Measurements from ENCODE around the gene GJC2. TPM values are rescaled to one million over a fixed set of nuclear protein-coding genes. Genes with fewer than 3 reads are reported as not detected.

The GJC2 gene
- polyA plus RNA-seq, 3 donors = 0.15 TPM; not detected in 2

GRCh38 chr1:228175316-228176023 is 25.7 kb downstream of the GJC2 start:
- Mint-ChIP-seq H3K9me3 (no peaks in the 10 kb centered on the region), H3K27ac (peak overlapping the region in 2 of 7 donors; percentile 25 to 58), H3K4me1 (peaks cover 22% of the 10 kb centered on the region), H3K4me3 (no peak overlapping the region), H3K36me3 (peaks cover 0 to 3% of the 10 kb centered on the region in 2 donors), H3K27me3 (ENCODE audit: low read depth in 3 of 3) (peaks cover 0 to 4% (median 0%) of the 10 kb centered on the region in 3 donors)
- 90% methylated on average over 17 of the region's 18 CpGs for WGBS (ENCODE audit: insufficient coverage)
- no peak overlapping the region for H3K27ac ChIP-seq (ENCODE audit: low read depth in 1 of 2, low read length in 2 of 2)
- no peak overlapping the region for H2AFZ ChIP-seq (ENCODE audit: insufficient read depth, low read depth, low read length, poor library complexity, severe bottlenecking)
- no peak overlapping the region for H3K4me3 ChIP-seq (replicated peaks in 1 of 3; ENCODE audit: low read depth in 2 of 3, low read length in 3 of 3)
- no peak for DNase-seq
- peaks cover 3% of the 10 kb centered on the region for H3K79me2 ChIP-seq (ENCODE audit: insufficient read depth, low read length)
- H4K20me1 ChIP-seq (ENCODE audit: insufficient read depth, low read length) = no peaks in the 10 kb centered on the region
- no peak for TF ChIP-seq CTCF (IDR thresholded peaks at IDR 0.05)
- no peaks in the 10 kb centered on the region for H3K27me3 ChIP-seq (ENCODE audit: control insufficient read depth in 2 of 2, insufficient read depth in 2 of 2, low read length in 2 of 2)
- H3K4me1 ChIP-seq (ENCODE audit: control insufficient read depth in 1 of 2, insufficient read depth in 2 of 2, low read length in 2 of 2) = peaks cover 19 to 20% of the 10 kb centered on the region in 2 donors
- intact Hi-C loops (cut with micrococcal nuclease) = no loop called here
- peaks cover 0 to 7% of the 10 kb centered on the region in 2 donors for H3K9me3 ChIP-seq (replicated peaks in 1 of 2; ENCODE audit: control insufficient read depth in 1 of 2, insufficient read depth in 1 of 2, low read length in 2 of 2)
- H3K9ac ChIP-seq (ENCODE audit: insufficient read depth, low read length, poor library complexity, severe bottlenecking) = no peak overlapping the region
- H3K4me2 ChIP-seq (replicated peaks; ENCODE audit: extremely low read depth, low read length, poor library complexity, severe bottlenecking) = no peak overlapping the region
- H3K36me3 ChIP-seq (replicated peaks in 1 of 2; ENCODE audit: control insufficient read depth in 1 of 2, insufficient read depth in 2 of 2, low read length in 2 of 2) = peaks cover 0 to 10% of the 10 kb centered on the region in 2 donors

GRCh38 chr1:228176024-228176395 is 26.3 kb downstream of the GJC2 start:
- DNase-seq = no peak
- TF ChIP-seq CTCF (IDR thresholded peaks at IDR 0.05) = no peak
- Mint-ChIP-seq H3K4me1 (peaks cover 22% of the 10 kb centered on the region), H3K27me3 (ENCODE audit: low read depth in 3 of 3) (peaks cover 0 to 4% (median 0%) of the 10 kb centered on the region in 3 donors), H3K9me3 (no peaks in the 10 kb centered on the region), H3K36me3 (peaks cover 0 to 3% of the 10 kb centered on the region in 2 donors), H3K27ac (peak overlapping the region in 1 of 7 donors; percentile 24), H3K4me3 (no peak overlapping the region)
- no peak overlapping the region for H2AFZ ChIP-seq (ENCODE audit: insufficient read depth, low read depth, low read length, poor library complexity, severe bottlenecking)
- H3K27ac ChIP-seq (ENCODE audit: low read depth in 1 of 2, low read length in 2 of 2) = no peak overlapping the region
- no peak overlapping the region for H3K4me2 ChIP-seq (replicated peaks; ENCODE audit: extremely low read depth, low read length, poor library complexity, severe bottlenecking)
- peaks cover 19 to 20% of the 10 kb centered on the region in 2 donors for H3K4me1 ChIP-seq (ENCODE audit: control insufficient read depth in 1 of 2, insufficient read depth in 2 of 2, low read length in 2 of 2)
- peaks cover 3% of the 10 kb centered on the region for H3K79me2 ChIP-seq (ENCODE audit: insufficient read depth, low read length)
- WGBS (ENCODE audit: insufficient coverage) = no CpG with 5 or more reads among the region's 4 CpGs
- no peak overlapping the region for H3K9ac ChIP-seq (ENCODE audit: insufficient read depth, low read length, poor library complexity, severe bottlenecking)
- no peaks in the 10 kb centered on the region for H3K27me3 ChIP-seq (ENCODE audit: control insufficient read depth in 2 of 2, insufficient read depth in 2 of 2, low read length in 2 of 2)
- intact Hi-C loops (cut with micrococcal nuclease) = no loop called here
- peaks cover 0 to 10% of the 10 kb centered on the region in 2 donors for H3K36me3 ChIP-seq (replicated peaks in 1 of 2; ENCODE audit: control insufficient read depth in 1 of 2, insufficient read depth in 2 of 2, low read length in 2 of 2)
- H3K4me3 ChIP-seq (replicated peaks in 1 of 3; ENCODE audit: low read depth in 2 of 3, low read length in 3 of 3) = no peak overlapping the region
- H3K9me3 ChIP-seq (replicated peaks in 1 of 2; ENCODE audit: control insufficient read depth in 1 of 2, insufficient read depth in 1 of 2, low read length in 2 of 2) = peaks cover 0 to 7% of the 10 kb centered on the region in 2 donors
- H4K20me1 ChIP-seq (ENCODE audit: insufficient read depth, low read length) = no peaks in the 10 kb centered on the region

All from CD14-positive monocyte (primary cell).